ENCODE measurements around the gene SPOUT1.

GRCh38 chr9:128818099-128818838, 11.3 kb downstream of the SPOUT1 start, which contains the start of gene ENDOG:
- TF ChIP-seq CTCF (IDR thresholded peaks at IDR 0.05; ENCODE audit: insufficient read depth, low read length, poor library complexity, severe bottlenecking) (peak; percentile 86), EZH2phosphoT487 (conservative IDR thresholded peaks at IDR 0.05; ENCODE audit: low read length) (no peak)

All from SU-DHL-6 (cell line).